HCT116 (cell line): ENCODE measurements around the gene HOXB2. TPM values are rescaled to one million over a fixed set of nuclear protein-coding genes. Genes with fewer than 3 reads are reported as not detected.

ENCODE experiments used
- ATAC-seq: fragments of 200-7000 bp; cut with Tn5 transposase; 2 replicates; pipeline ENCODE4 v1.9.1; 2020; ENCODE audit warnings: mild to moderate bottlenecking, moderate library complexity
- BruUV-seq: library from RNA; stranded (reverse); fragments of 400-500 nt; replicated peaks from 2 replicates; lab custom pipeline; 2021; lab: Mats Ljungman, UMichigan
- CTCF ChIA-PET: fragments of 300-600 bp; sonication (Branson Sonifier 250); formaldehyde crosslinking; loops from one replicate; lab custom pipeline; 2021; ENCODE audit warnings: antibody characterized with exemption; lab: Charles Lee
- POLR2A ChIA-PET: fragments of 300-600, 350-600 bp; sonication (Branson Sonifier 250); formaldehyde crosslinking; loops from one replicate; lab custom pipeline; 2021; ENCODE audit warnings: antibody characterized with exemption; lab: Charles Lee
- RAD21 ChIA-PET, 2 experiments: fragments of 300-600 bp; sonication (Branson Sonifier 250); formaldehyde crosslinking; loops; one replicate each; lab custom pipeline; 2023; ENCODE audit warnings: low total read pairs in 2 of 2; ENCODE audit not compliant: uncharacterized antibody in 2 of 2, unreplicated experiment in 2 of 2, low non-redundant PET in 1 of 2; lab: Charles Lee
- DNase-seq: peaks from one replicate; pipeline ENCODE4 v3.0.0-alpha.2; 2010; ENCODE audit warnings: low read depth, low spot score
- H2AFZ ChIP-seq: fragments of 200-600 bp; shearing (Covaris generic), sonication (generic); 2 replicates; pipeline ENCODE4 v1.6.1; 2017; ENCODE audit warnings: low read depth, mixed run types, mixed read lengths, antibody characterized with exemption, low read length; ENCODE audit not compliant: poor library complexity, severe bottlenecking
- H3K27ac ChIP-seq: 2 replicates; pipeline ENCODE4 v1.5.1; 2012; ENCODE audit warnings: low read depth, low read length
- H3K27me3 ChIP-seq: fragments of 200-600 bp; sonication (generic); 2 replicates; pipeline ENCODE4 v1.6.1; 2016; ENCODE audit warnings: mixed run types, low read length, mixed read lengths; ENCODE audit not compliant: insufficient read depth
- H3K36me3 ChIP-seq, 2 experiments: fragments of 200-500 bp in 1 of 2; fragments of 200-600 bp in 1 of 2; sonication (Bioruptor generic) in 1 of 2; sonication (generic) in 1 of 2; 2 replicates each; pipeline versions ENCODE4 v1.5.1 to v1.6.1; 2014 to 2016; ENCODE audit warnings: low read length in 2 of 2, inconsistent platforms in 1 of 2, mixed read lengths in 1 of 2, mixed run types in 1 of 2; ENCODE audit not compliant: insufficient read depth in 2 of 2, control insufficient read depth in 1 of 2
- H3K4me1 ChIP-seq, 2 experiments: fragments of 200-600 bp in 1 of 2; sonication (generic) in 1 of 2; 2 replicates each; pipeline versions ENCODE4 v1.5.1 to v1.6.1; 2012 to 2017; ENCODE audit warnings: low read length in 2 of 2, inconsistent platforms in 1 of 2, mild to moderate bottlenecking in 1 of 2, mixed read lengths in 1 of 2, mixed run types in 1 of 2, moderate library complexity in 1 of 2; ENCODE audit not compliant: insufficient read depth in 2 of 2, control insufficient read depth in 1 of 2
- H3K4me2 ChIP-seq: fragments of 200-600 bp; sonication (generic); 2 replicates; pipeline ENCODE4 v1.6.1; 2017; ENCODE audit warnings: mixed run types, low read length, mixed read lengths
- H3K4me3 ChIP-seq, 2 experiments: fragments of 200-600 bp in 1 of 2; sonication (generic) in 1 of 2; replicated peaks in 1 of 2; 2 replicates each; pipeline ENCODE4 v1.5.1; 2011 to 2016; ENCODE audit warnings: low read length in 2 of 2, control low read depth in 1 of 2, low read depth in 1 of 2, mild to moderate bottlenecking in 1 of 2, mixed read lengths in 1 of 2, mixed run types in 1 of 2
- H3K79me2 ChIP-seq: fragments of 200-600 bp; sonication (generic); 2 replicates; pipeline ENCODE4 v1.6.1; 2017; ENCODE audit warnings: mild to moderate bottlenecking, mixed run types, low read length, moderate library complexity, mixed read lengths; ENCODE audit not compliant: insufficient read depth
- H3K9ac ChIP-seq: fragments of 200-600 bp; sonication (generic); 2 replicates; pipeline ENCODE4 v1.6.1; 2016; ENCODE audit warnings: low read length, mixed read lengths
- H3K9me2 ChIP-seq: fragments of 200-600 bp; sonication (generic), shearing (Covaris generic); 2 replicates; pipeline ENCODE4 v1.6.1; 2017; ENCODE audit warnings: mixed run types, mild to moderate bottlenecking, moderate library complexity; ENCODE audit not compliant: insufficient read depth
- H3K9me3 ChIP-seq, 2 experiments: fragments of 200-500 bp in 1 of 2; fragments of 200-600 bp in 1 of 2; sonication (Bioruptor generic) in 1 of 2; sonication (generic) in 1 of 2; 2 replicates each; pipeline ENCODE4 v1.6.1; 2014 to 2017; ENCODE audit warnings: low read length in 2 of 2, mixed read lengths in 2 of 2, inconsistent platforms in 1 of 2, low read depth in 1 of 2, mild to moderate bottlenecking in 1 of 2, mixed run types in 1 of 2, moderate library complexity in 1 of 2; ENCODE audit not compliant: control insufficient read depth in 1 of 2, insufficient read depth in 1 of 2
- H4K20me1 ChIP-seq: fragments of 200-600 bp; sonication (generic), shearing (Covaris generic); 2 replicates; pipeline ENCODE4 v1.6.1; 2017; ENCODE audit warnings: mixed run types, mild to moderate bottlenecking, moderate library complexity; ENCODE audit not compliant: insufficient read depth
- EGR1 ChIP-seq: IDR thresholded peaks from 2 replicates; pipeline ENCODE4 v1.6.1; 2012; ENCODE audit warnings: low read depth
- JUND ChIP-seq: IDR thresholded peaks from 2 replicates; pipeline ENCODE4 v1.6.1; 2012
- POLR2A ChIP-seq: IDR thresholded peaks from 2 replicates; pipeline ENCODE4 v1.7.0; 2011; ENCODE audit warnings: borderline replicate concordance; ENCODE audit not compliant: insufficient read depth, insufficient read length; ENCODE audit errors: extremely low read depth
- POLR2AphosphoS5 ChIP-seq: IDR thresholded peaks from 2 replicates; pipeline ENCODE4 v1.6.1; 2011; ENCODE audit warnings: mild to moderate bottlenecking, low read depth, low read length, moderate library complexity
- SIN3A ChIP-seq: IDR thresholded peaks from 2 replicates; pipeline ENCODE4 v1.6.1; 2012; ENCODE audit warnings: low read depth
- SP1 ChIP-seq: IDR thresholded peaks from 2 replicates; pipeline ENCODE4 v1.6.1; 2012; ENCODE audit warnings: low read depth
- TCF7L2 ChIP-seq: IDR thresholded peaks from 2 replicates; pipeline ENCODE4 v1.7.0; 2011; ENCODE audit warnings: borderline replicate concordance, inconsistent platforms; ENCODE audit not compliant: insufficient read depth, insufficient read length; ENCODE audit errors: extremely low read depth
- YY1 ChIP-seq: IDR thresholded peaks from 2 replicates; pipeline ENCODE4 v1.6.1; 2011; ENCODE audit warnings: low read length, low read depth, moderate library complexity, mild to moderate bottlenecking; ENCODE audit not compliant: insufficient replicate concordance; ENCODE audit errors: extremely low read depth
- ZNF274 ChIP-seq: fragments of 200-500 bp; sonication (Bioruptor generic); IDR thresholded peaks from 2 replicates; pipeline ENCODE4 v1.6.1; 2014; ENCODE audit warnings: mild to moderate bottlenecking, low read depth, low read length, inconsistent platforms
- intact Hi-C: fragments of 100-400 bp; cut with micrococcal nuclease; formaldehyde crosslinking; loops from 2 replicates; pipeline ENCODE4 v1.10.0; 2022
- total RNA-seq: library from RNA; stranded (reverse); gene quantifications from one replicate; pipeline ENCODE4 v1.2.1, GENCODE V29; 2021; ENCODE audit not compliant: unreplicated experiment
- TF ChIP-seq, protein P1 (sequence below): IDR thresholded peaks from 2 replicates; pipeline ENCODE4 v1.6.1; 2012; ENCODE audit warnings: low read depth
- TF ChIP-seq, protein P2 (sequence below): IDR thresholded peaks from 2 replicates; pipeline ENCODE4 v1.6.1; 2012
- TF ChIP-seq, protein P3 (sequence below), 3 experiments: fragments of 200-600 bp in 1 of 3; sonication (generic) in 1 of 3; IDR thresholded peaks in 2 of 3; conservative IDR thresholded peaks in 1 of 3; 2 replicates each; pipeline ENCODE4 v1.5.1; 2012 to 2017; ENCODE audit warnings: low read depth in 2 of 3, low read length in 2 of 3, antibody characterized with exemption in 1 of 3, borderline replicate concordance in 1 of 3, control low read depth in 1 of 3, mild to moderate bottlenecking in 1 of 3, mixed read lengths in 1 of 3, mixed run types in 1 of 3, moderate library complexity in 1 of 3; ENCODE audit not compliant: insufficient read depth in 1 of 3
- TF ChIP-seq, protein P4 (sequence below): IDR thresholded peaks from 2 replicates; pipeline ENCODE4 v1.6.1; 2011; ENCODE audit warnings: mild to moderate bottlenecking, low read length, moderate library complexity; ENCODE audit not compliant: insufficient replicate concordance; ENCODE audit errors: extremely low read depth

HOXB2 gene
- total RNA-seq, 1 experiment from 2014 or later: 2.0 TPM

DNA sequence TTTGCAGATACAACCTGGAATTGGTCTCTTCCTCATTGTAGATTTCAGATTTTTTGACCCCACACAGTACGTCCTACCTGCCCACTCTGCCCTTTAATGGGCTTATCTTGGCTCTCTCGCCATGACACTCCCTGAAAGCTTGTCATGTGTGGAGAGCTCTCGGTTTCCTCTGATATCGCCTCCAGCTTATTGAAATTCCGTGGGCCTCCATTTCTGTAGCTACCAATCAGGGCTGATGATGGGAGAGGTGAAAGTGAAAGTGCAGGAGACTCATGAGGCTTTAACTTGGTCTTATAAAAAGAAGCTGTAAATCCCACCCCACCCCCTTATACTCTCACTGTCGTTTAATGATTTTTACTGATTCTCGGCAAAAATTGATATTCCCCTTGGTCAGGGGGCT lies 31.8 kb downstream of the HOXB2 start:
- Histone ChIP-seq H3K27ac (no peak overlapping the region), H3K4me1 (no peaks in the 10 kb centered on the region), H4K20me1 (no peaks in the 10 kb centered on the region), H3K9me3 (no peaks in the 10 kb centered on the region), H3K36me3 (no peaks in the 10 kb centered on the region), H2AFZ (no peak overlapping the region), H3K79me2 (no peaks in the 10 kb centered on the region), H3K9me2 (no peaks in the 10 kb centered on the region), H3K4me2 (no peak overlapping the region), H3K9ac (no peak overlapping the region)
- ChIA-PET CTCF (interaction anchor here (1.7 kb wide), 1 partner anchor 9 kb away, joined by 4 read pairs; no protein-coding TSS in a partner anchor), RAD21 (no interaction called here), POLR2A (interaction anchor here (1.2 kb wide), 1 partner anchor 10 kb away, joined by 3 read pairs; no protein-coding TSS in a partner anchor)
- ATAC-seq: no peak
- intact Hi-C loops: no loop called here
- TF ChIP-seq, protein P1, sequence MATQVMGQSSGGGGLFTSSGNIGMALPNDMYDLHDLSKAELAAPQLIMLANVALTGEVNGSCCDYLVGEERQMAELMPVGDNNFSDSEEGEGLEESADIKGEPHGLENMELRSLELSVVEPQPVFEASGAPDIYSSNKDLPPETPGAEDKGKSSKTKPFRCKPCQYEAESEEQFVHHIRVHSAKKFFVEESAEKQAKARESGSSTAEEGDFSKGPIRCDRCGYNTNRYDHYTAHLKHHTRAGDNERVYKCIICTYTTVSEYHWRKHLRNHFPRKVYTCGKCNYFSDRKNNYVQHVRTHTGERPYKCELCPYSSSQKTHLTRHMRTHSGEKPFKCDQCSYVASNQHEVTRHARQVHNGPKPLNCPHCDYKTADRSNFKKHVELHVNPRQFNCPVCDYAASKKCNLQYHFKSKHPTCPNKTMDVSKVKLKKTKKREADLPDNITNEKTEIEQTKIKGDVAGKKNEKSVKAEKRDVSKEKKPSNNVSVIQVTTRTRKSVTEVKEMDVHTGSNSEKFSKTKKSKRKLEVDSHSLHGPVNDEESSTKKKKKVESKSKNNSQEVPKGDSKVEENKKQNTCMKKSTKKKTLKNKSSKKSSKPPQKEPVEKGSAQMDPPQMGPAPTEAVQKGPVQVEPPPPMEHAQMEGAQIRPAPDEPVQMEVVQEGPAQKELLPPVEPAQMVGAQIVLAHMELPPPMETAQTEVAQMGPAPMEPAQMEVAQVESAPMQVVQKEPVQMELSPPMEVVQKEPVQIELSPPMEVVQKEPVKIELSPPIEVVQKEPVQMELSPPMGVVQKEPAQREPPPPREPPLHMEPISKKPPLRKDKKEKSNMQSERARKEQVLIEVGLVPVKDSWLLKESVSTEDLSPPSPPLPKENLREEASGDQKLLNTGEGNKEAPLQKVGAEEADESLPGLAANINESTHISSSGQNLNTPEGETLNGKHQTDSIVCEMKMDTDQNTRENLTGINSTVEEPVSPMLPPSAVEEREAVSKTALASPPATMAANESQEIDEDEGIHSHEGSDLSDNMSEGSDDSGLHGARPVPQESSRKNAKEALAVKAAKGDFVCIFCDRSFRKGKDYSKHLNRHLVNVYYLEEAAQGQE: no peak
- TF ChIP-seq POLR2A (no peak), POLR2AphosphoS5 (no peak), TCF7L2 (no peak), ZNF274 (no peak), EGR1 (no peak), SP1 (no peak), YY1 (no peak), SIN3A (no peak), JUND (no peak)
- TF ChIP-seq, protein P2, sequence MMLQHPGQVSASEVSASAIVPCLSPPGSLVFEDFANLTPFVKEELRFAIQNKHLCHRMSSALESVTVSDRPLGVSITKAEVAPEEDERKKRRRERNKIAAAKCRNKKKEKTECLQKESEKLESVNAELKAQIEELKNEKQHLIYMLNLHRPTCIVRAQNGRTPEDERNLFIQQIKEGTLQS: no peak
- TF ChIP-seq, protein P3, sequence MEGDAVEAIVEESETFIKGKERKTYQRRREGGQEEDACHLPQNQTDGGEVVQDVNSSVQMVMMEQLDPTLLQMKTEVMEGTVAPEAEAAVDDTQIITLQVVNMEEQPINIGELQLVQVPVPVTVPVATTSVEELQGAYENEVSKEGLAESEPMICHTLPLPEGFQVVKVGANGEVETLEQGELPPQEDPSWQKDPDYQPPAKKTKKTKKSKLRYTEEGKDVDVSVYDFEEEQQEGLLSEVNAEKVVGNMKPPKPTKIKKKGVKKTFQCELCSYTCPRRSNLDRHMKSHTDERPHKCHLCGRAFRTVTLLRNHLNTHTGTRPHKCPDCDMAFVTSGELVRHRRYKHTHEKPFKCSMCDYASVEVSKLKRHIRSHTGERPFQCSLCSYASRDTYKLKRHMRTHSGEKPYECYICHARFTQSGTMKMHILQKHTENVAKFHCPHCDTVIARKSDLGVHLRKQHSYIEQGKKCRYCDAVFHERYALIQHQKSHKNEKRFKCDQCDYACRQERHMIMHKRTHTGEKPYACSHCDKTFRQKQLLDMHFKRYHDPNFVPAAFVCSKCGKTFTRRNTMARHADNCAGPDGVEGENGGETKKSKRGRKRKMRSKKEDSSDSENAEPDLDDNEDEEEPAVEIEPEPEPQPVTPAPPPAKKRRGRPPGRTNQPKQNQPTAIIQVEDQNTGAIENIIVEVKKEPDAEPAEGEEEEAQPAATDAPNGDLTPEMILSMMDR (IDR thresholded peaks at IDR 0.05 in 2 of 3, conservative IDR thresholded peaks at IDR 0.05 in 1 of 3; ENCODE audit: borderline replicate concordance in 1 of 3, insufficient read depth in 1 of 3, low read depth in 2 of 3, low read length in 2 of 3): no peak
- TF ChIP-seq, protein P4, sequence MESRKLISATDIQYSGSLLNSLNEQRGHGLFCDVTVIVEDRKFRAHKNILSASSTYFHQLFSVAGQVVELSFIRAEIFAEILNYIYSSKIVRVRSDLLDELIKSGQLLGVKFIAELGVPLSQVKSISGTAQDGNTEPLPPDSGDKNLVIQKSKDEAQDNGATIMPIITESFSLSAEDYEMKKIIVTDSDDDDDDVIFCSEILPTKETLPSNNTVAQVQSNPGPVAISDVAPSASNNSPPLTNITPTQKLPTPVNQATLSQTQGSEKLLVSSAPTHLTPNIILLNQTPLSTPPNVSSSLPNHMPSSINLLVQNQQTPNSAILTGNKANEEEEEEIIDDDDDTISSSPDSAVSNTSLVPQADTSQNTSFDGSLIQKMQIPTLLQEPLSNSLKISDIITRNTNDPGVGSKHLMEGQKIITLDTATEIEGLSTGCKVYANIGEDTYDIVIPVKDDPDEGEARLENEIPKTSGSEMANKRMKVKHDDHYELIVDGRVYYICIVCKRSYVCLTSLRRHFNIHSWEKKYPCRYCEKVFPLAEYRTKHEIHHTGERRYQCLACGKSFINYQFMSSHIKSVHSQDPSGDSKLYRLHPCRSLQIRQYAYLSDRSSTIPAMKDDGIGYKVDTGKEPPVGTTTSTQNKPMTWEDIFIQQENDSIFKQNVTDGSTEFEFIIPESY: no peak
- TF ChIP-seq, all 23 proteins: peak for 0
- no peak for DNase-seq
- Histone ChIP-seq H3K27me3 (peaks cover 25% of the 10 kb centered on the region; the same call in 1 of the 2 replicates), H3K4me3 (no peak overlapping the region)
- no TSS peak for BruUV-seq
